ENCODE results near the gene ASAP2.

DNA sequence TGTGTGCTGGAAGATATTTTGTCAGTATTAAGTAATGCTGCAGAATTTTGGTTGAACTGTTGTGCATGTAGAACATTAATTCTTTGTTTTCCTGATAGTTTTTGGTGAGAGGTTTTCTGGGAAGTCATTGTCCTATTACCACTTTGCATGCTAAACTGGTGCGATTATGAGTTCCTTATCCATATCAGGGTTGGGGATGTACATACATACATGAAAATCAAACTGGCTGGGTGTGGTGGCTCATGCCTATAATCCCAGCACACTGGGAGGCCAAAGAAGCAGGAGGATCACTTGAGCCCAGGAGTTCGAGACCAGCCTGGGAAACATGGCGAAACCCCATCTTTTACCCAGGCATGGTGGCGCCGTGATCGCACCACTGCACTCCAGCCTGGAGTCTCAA lies 34.6 kb downstream of the ASAP2 start:
- TF ChIP-seq, protein P1, sequence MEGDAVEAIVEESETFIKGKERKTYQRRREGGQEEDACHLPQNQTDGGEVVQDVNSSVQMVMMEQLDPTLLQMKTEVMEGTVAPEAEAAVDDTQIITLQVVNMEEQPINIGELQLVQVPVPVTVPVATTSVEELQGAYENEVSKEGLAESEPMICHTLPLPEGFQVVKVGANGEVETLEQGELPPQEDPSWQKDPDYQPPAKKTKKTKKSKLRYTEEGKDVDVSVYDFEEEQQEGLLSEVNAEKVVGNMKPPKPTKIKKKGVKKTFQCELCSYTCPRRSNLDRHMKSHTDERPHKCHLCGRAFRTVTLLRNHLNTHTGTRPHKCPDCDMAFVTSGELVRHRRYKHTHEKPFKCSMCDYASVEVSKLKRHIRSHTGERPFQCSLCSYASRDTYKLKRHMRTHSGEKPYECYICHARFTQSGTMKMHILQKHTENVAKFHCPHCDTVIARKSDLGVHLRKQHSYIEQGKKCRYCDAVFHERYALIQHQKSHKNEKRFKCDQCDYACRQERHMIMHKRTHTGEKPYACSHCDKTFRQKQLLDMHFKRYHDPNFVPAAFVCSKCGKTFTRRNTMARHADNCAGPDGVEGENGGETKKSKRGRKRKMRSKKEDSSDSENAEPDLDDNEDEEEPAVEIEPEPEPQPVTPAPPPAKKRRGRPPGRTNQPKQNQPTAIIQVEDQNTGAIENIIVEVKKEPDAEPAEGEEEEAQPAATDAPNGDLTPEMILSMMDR (IDR thresholded peaks at IDR 0.05; ENCODE audit: low read length) = no peak
- no peak for TF ChIP-seq EZH2 (IDR thresholded peaks at IDR 0.05; ENCODE audit: borderline replicate concordance, low read length)
